IPS-20b (cell line): ENCODE measurements around the gene CD33.
"Not testable (repeated sequence)": the region's sequence is repeated elsewhere in the genome, so short reads cannot be mapped to it uniquely, and the experiment has no call there.

ENCODE experiments used
- H3K27ac ChIP-seq: one replicate; pipeline ENCODE4 v1.5.1; 2013; ENCODE audit warnings: low read length
- H3K27me3 ChIP-seq: 2 replicates; pipeline ENCODE4 v1.6.1; 2013; ENCODE audit warnings: mild to moderate bottlenecking, low read length, inconsistent platforms; ENCODE audit not compliant: insufficient read depth
- H3K36me3 ChIP-seq: 2 replicates; pipeline ENCODE4 v1.6.1; 2013; ENCODE audit warnings: low read depth, mild to moderate bottlenecking, inconsistent platforms, low read length, moderate library complexity; ENCODE audit not compliant: insufficient read depth
- H3K4me1 ChIP-seq: 2 replicates; pipeline ENCODE4 v1.6.1; 2013; ENCODE audit warnings: mild to moderate bottlenecking, control low read depth, inconsistent platforms, low read length, moderate library complexity; ENCODE audit not compliant: insufficient read depth
- H3K4me3 ChIP-seq: 2 replicates; pipeline ENCODE4 v1.5.1; 2013; ENCODE audit warnings: mild to moderate bottlenecking, low read length, inconsistent platforms
- H3K9ac ChIP-seq: 2 replicates; pipeline ENCODE4 v1.6.1; 2013; ENCODE audit warnings: low read depth, mild to moderate bottlenecking, inconsistent platforms, low read length, moderate library complexity
- H3K9me3 ChIP-seq: 2 replicates; pipeline ENCODE4 v1.6.1; 2013; ENCODE audit warnings: mild to moderate bottlenecking, low read depth, low read length, inconsistent platforms; ENCODE audit not compliant: insufficient read depth

Gene CD33

DNA sequence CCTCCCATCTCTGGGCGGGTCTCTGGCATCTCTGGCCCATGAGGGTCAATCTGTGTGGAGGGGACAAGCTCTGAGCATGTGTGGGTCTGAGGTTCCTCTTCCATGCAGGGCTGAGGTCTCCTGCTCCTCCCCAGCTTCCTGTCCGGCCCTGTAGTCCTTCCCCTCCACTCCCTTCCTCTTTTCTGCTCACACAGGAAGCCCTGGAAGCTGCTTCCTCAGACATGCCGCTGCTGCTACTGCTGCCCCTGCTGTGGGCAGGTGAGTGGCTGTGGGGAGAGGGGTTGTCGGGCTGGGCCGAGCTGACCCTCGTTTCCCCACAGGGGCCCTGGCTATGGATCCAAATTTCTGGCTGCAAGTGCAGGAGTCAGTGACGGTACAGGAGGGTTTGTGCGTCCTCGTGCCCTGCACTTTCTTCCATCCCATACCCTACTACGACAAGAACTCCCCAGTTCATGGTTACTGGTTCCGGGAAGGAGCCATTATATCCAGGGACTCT lies at the start of gene CD33:
TSS of gene CD33 (plus strand) at position 183 of the 496 bp plus-strand sequence. CDS start at position 222, 39 bp downstream.
- not testable (repeated sequence) for H3K9ac ChIP-seq, H3K36me3 ChIP-seq, H3K9me3 ChIP-seq, H3K27me3 ChIP-seq, H3K4me1 ChIP-seq, H3K4me3 ChIP-seq, H3K27ac ChIP-seq

- peaks cover 9% of the 10 kb centered on the region; the same call in 1 of the 2 replicates for H3K27me3 ChIP-seq
These were observed 45.6 kb upstream of the CD33 start for GRCh38 chr19:51179256-51179655.

DNA sequence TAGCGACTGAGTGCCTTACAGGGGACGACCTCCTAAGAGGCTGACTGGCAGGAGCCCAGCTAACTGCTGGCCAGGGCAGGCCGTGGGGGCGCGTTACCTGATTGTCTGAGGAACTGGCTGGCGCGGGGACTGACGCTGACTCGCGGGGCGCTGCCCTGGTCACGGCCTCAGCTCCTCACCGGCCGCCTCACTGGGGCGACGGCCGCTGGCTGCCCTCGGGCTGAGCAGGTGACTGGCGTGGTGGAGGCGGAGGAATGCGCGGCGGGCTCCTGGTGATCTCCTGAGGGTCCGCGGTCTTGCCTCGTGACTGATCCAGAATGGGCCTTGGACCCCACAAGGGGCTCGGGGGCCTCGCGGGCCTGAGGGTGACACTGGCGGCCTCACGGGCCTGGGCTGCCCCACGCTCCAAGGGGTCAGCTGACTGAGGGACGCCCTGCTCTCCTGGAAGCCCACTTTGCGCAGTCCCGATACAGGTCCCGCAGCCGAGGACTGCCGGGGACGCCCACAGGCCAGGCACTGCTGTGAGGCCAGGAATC lies 43.4 kb upstream of the CD33 start:
- Histone ChIP-seq H3K36me3 (no peaks in the 10 kb centered on the region), H3K9ac (no peak overlapping the region), H3K27ac (no peak overlapping the region), H3K4me1 (no peaks in the 10 kb centered on the region), H3K4me3 (no peak overlapping the region), H3K27me3 (peaks cover 7% of the 10 kb centered on the region; the same call in 1 of the 2 replicates), H3K9me3 (no peaks in the 10 kb centered on the region)

More at GRCh38 chr19:51179256-51179655, 45.6 kb upstream of the CD33 start:
- Histone ChIP-seq H3K4me1 (no peaks in the 10 kb centered on the region), H3K9me3 (no peaks in the 10 kb centered on the region), H3K27ac (no peak overlapping the region), H3K36me3 (no peaks in the 10 kb centered on the region), H3K9ac (no peak overlapping the region), H3K4me3 (no peak overlapping the region)

GRCh38 chr19:51181913-51182419 lies 42.9 kb upstream of the CD33 start:
- Histone ChIP-seq H3K27me3 (peaks cover 5% of the 10 kb centered on the region; the same call in 1 of the 2 replicates), H3K9ac (no peak overlapping the region), H3K27ac (no peak overlapping the region), H3K4me1 (no peaks in the 10 kb centered on the region), H3K4me3 (no peak overlapping the region), H3K9me3 (no peaks in the 10 kb centered on the region), H3K36me3 (no peaks in the 10 kb centered on the region)

DNA sequence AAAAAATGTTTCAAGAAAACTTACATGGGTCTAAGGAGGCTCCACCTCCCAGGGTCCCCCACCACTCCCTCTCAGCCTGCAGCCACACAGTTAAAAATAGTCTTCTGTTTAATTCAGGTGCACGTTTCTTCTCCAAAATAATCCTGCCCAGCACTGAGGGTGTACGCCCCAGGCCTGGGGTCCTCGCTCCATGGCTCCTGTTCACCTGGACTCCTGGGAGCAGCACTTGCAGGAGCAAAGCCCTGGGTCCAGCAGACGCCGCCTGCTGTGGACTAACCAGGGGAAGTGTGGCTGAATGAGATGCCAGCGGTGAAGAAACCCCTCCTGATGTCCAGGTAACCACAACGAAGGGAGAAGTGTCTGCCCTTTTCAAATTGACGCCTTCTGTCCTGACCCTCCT lies 41.3 kb upstream of the CD33 start:
- Histone ChIP-seq H3K27ac (no peak overlapping the region), H3K4me3 (no peak overlapping the region), H3K27me3 (no peaks in the 10 kb centered on the region; the same call in 1 of the 2 replicates), H3K9me3 (no peaks in the 10 kb centered on the region), H3K9ac (no peak overlapping the region), H3K4me1 (no peaks in the 10 kb centered on the region), H3K36me3 (no peaks in the 10 kb centered on the region)

GRCh38 chr19:51185069-51185867 lies 39.6 kb upstream of the CD33 start:
- no peaks in the 10 kb centered on the region; the same call in 1 of the 2 replicates for H3K27me3 ChIP-seq
- no peak overlapping the region for H3K4me3 ChIP-seq
- no peaks in the 10 kb centered on the region for H3K9me3 ChIP-seq
- H3K9ac ChIP-seq: no peak overlapping the region
- H3K27ac ChIP-seq: no peak overlapping the region
- H3K4me1 ChIP-seq: no peaks in the 10 kb centered on the region
- no peaks in the 10 kb centered on the region for H3K36me3 ChIP-seq

- Histone ChIP-seq H3K9me3 (no peaks in the 10 kb centered on the region), H3K27me3 (no peaks in the 10 kb centered on the region; the same call in 1 of the 2 replicates)
These were observed 39.0 kb upstream of the CD33 start for GRCh38 chr19:51185868-51186215.

DNA sequence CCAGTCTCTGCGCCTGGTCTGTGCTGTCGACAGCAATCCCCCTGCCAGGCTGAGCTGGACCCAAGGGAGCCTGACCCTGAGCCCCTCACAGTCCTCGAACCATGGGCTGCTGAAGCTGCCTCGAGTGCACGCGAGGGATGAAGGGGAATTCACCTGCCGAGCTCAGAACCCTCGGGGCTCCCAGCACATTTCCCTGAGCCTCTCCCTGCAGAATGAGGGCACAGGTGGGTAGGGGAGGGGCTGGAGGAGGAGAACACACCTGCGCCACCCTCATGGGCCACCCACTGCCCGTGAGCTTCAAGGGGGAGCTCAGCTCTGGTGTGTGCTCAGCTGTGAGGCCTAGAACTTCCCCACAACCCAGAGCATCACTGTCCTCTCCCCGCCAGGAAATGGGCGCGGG lies 38.6 kb upstream of the CD33 start:
- no peak overlapping the region for H3K9ac ChIP-seq
- no peaks in the 10 kb centered on the region for H3K36me3 ChIP-seq
- no peaks in the 10 kb centered on the region for H3K9me3 ChIP-seq
- no peaks in the 10 kb centered on the region for H3K4me1 ChIP-seq
- H3K27me3 ChIP-seq: no peaks in the 10 kb centered on the region; the same call in 1 of the 2 replicates
- no peak overlapping the region for H3K27ac ChIP-seq
- H3K4me3 ChIP-seq: no peak overlapping the region

More at GRCh38 chr19:51185868-51186215, 39.0 kb upstream of the CD33 start:
- Histone ChIP-seq H3K9ac (no peak overlapping the region), H3K4me3 (no peak overlapping the region), H3K27ac (no peak overlapping the region), H3K4me1 (no peaks in the 10 kb centered on the region), H3K36me3 (no peaks in the 10 kb centered on the region)

- Histone ChIP-seq H3K27me3 (no peaks in the 10 kb centered on the region; the same call in 1 of the 2 replicates), H3K9ac (no peak overlapping the region), H3K36me3 (no peaks in the 10 kb centered on the region), H3K9me3 (no peaks in the 10 kb centered on the region), H3K27ac (no peak overlapping the region), H3K4me3 (no peak overlapping the region), H3K4me1 (no peaks in the 10 kb centered on the region)
These were observed 37.3 kb upstream of the CD33 start for GRCh38 chr19:51187395-51188226.

DNA sequence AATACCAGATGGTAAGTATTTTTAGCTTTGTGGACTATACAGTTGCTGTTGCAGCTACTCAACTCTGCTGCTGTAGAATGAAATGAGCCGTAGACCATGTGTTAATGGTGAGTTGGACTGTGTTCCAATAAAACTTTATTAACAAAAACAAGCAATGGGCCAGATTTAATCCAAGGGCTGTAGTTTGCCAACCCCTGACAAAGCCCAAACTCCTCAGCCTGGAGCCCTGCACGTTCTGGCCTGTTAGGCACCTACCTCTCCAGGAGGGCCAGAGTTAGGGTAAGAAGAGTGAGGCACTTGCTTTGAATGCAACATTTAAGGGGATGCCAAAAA lies 36.7 kb upstream of the CD33 start:
- Histone ChIP-seq H3K27me3 (no peaks in the 10 kb centered on the region; the same call in 1 of the 2 replicates), H3K4me3 (no peak overlapping the region), H3K4me1 (no peaks in the 10 kb centered on the region), H3K9me3 (no peaks in the 10 kb centered on the region), H3K27ac (no peak overlapping the region), H3K36me3 (no peaks in the 10 kb centered on the region), H3K9ac (no peak overlapping the region)

DNA sequence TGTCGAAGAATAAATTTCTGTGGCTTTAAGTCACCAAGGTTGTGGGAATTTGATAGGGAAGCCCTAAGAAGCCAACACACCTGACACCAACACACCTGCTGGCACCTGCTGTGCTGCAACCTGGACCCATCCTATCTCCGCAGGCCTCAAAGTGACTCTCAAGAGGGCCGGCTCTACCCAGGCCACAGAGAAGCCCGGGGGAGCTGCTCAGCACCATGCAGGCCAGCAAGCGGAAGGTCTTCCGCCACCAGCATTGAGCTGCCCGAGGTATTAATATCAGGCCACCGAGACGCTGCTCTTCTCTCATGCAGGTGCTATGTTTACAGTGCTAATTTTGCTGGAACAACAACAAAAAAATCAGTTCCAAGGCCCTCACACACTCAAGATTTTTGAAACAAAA lies 32.2 kb upstream of the CD33 start:
- Histone ChIP-seq H3K4me1 (no peaks in the 10 kb centered on the region), H3K9me3 (no peaks in the 10 kb centered on the region), H3K27me3 (no peaks in the 10 kb centered on the region), H3K9ac (no peak overlapping the region), H3K4me3 (no peak overlapping the region), H3K36me3 (no peaks in the 10 kb centered on the region), H3K27ac (no peak overlapping the region)
